ENCODE results near the gene WFS1.

DNA sequence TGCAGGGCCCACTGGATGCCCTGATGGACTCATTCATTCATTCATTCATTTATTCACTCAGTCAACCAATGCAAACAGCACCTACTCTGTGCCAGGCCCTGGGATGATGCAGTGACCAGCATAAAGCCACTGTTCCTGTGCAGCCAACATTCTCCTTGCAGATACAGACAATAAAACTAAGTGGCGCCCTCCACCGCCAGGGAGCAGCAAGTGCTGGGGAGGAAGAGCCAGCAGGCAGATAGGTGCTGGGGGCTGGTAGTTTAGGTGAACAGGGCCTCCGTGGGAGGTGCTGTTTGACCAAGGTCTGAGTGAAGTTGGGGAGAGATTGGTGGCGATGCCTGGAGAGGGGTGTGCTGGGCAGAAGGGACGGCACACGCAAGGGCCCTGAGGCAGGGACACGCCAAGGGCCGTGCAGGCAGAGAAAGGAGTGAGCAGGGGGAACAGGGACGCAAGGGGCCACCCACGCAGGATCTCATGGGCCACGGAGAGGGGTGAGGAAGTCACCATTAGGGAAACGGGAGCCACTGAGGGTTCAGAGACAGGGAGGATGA, 65.5 kb downstream of the WFS1 start:
- TF ChIP-seq CTCF (conservative IDR thresholded peaks at IDR 0.05 in 1 of 2, IDR thresholded peaks at IDR 0.05 in 1 of 2; ENCODE audit: low read depth in 1 of 2, low read length in 2 of 2) (no peak), EZH2 (IDR thresholded peaks at IDR 0.05; ENCODE audit: low read length, missing control alignments) (no peak)

Data from fibroblast of lung (primary cell).